NCI-H345 treated with DMSO at 0.1 percent for 48 hours (cell line): ENCODE data around the gene UBAP2.

Source experiments
- DNase-seq: peaks from one replicate; lab custom pipeline; 2025; ENCODE audit not compliant: unreplicated experiment; lab: John Stamatoyannopoulos, UW

The UBAP2 gene

DNA sequence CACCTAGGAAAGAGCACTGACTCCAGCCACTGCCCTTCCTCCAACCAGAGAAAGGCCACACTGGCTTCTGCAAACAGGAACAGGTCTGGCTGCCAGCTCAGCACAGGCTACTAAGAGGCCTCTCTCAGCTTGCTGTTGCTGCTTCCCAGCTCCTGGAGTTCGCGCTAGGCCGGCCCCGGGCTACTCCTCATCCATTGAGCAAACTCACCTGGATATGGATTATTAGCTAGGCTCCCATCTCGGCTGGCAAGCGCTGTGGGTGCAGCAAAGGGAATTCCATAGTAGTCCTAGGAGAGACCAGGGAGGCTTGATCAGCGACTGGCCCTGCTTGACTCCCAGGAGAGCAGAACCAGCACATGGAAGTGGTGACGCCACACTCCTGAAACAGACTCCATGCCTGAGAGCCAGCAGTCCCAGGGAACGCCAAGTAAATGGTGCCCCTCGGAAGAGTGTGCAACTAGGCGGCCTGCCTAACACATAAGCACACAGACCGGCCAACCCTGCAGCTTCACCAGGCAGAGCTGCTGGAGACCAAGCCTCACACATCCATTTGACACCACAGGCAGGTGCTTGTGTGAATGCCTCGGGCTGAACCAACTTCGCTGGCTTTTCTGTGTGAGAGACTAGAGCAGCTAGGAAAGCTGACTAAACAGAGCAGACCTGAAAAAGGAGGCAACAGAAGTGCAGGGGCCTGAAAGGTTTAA, 124.5 kb downstream of the UBAP2 start:
- no peak for DNase-seq

- DNase-seq = no peak
Observed at GRCh38 chr9:33923079-33923478, 125.6 kb downstream of the UBAP2 start.

DNA sequence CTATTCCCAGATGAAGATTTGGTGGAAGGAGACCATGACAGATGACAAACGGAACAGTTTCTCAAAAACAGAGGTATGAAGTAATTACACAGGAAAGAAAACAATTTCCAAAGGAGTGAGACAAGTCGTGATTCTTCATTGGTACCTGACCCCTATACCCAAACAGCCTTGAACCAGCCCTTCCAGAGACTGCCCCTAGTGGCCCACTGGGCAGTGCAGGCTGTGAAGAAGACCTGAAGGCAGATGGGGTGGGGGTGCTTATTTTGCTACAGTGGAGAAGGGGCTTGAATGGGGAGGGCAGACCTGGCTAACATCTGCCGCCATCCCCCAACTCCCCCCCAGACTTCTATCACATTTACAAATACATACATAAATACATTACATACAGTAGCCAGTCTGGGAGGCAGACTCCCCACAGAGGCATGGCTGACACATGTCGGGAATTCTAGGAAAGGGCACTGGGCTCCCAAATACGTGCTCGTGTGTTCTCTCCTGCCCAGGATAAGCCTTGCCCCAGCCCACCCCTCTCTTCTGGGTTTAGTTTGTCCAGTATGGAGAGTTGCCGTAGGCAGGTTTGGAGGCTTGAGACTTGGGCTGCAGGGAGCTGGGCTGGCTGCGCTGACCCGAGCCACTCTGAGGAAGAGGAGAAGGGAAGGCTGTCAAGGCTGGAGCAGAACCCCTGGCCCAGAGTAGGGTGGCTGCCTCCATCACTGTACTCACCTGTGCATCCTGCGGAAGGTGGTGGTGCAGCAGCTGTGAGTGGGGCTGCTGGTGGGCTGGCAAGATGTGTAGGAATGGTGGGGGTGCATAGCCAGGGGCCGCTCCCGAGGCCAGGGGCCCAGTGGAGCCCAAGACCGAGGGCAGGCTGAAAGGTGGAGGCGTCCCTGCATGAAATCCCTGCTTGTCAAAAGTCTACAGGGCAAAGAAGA, 126.5 kb downstream of the UBAP2 start:
- DNase-seq = no peak

- no peak for DNase-seq
Observed at GRCh38 chr9:33919276-33919897, 129.3 kb downstream of the UBAP2 start.

DNA sequence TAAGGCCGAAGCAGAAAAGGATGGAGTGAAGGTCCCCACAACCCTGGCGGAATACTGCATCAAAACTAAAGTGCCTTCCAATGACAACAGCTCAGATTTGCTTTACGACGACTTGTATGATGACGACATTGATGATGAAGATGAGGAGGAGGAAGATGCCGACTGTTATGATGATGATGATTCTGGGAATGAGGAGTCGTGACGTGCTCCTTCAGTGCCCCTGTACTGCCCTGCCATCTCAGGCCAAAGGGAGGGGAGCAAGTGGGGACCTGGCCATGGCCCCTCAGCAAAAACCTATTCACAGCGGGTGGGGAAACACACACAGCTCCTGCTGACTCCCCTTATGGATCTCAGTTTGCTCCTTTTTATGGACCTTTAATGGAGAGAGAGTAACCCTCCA, 131.7 kb downstream of the UBAP2 start:
- no peak for DNase-seq

GRCh38 chr9:33914887-33915628, 133.6 kb downstream of the UBAP2 start:
- no peak for DNase-seq

DNA sequence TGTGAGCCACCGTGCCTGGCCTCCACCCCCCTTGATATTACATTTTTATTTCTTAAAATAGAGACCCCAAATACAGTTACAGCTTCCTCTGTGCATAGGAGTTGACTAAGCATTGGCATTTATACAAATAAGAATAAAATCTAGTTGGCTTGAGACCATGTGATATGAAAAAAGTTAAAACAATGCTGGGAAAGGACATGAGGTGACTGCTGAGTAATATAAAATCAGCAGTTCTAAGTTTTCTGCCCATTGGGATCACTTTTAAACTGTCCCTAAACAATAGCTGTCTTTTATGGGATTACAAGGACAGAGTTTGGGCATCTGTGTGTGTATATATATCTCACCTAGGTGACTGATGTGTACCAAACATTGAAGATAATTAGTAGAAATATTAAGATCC, 135.1 kb downstream of the UBAP2 start:
- DNase-seq = no peak

GRCh38 chr9:33908749-33909148, 139.9 kb downstream of the UBAP2 start:
- no peak for DNase-seq

GRCh38 chr9:33908114-33908513, 140.6 kb downstream of the UBAP2 start:
- no peak for DNase-seq

DNA sequence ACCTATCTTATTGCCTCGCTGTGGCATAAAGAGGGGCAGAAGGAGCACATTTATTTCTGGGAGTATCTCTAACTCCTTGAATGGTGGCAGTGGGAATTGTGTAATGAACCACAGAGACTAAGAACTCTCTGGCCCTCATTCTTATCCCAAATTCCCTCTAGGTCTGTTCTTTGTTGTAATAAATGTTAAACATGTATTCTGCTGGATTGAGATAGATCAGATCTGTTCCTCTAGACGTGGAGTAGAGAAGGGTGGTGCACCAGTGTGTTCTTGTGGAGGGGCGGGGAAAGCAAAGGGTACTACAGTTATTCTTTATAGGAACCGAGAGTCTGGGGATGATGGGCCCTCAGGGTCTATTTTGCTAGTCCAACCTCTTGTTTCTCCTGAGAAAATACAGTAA, 141.3 kb downstream of the UBAP2 start:
- no peak for DNase-seq

- DNase-seq = no peak
Observed at GRCh38 chr9:33906769-33907168, 141.9 kb downstream of the UBAP2 start.

DNA sequence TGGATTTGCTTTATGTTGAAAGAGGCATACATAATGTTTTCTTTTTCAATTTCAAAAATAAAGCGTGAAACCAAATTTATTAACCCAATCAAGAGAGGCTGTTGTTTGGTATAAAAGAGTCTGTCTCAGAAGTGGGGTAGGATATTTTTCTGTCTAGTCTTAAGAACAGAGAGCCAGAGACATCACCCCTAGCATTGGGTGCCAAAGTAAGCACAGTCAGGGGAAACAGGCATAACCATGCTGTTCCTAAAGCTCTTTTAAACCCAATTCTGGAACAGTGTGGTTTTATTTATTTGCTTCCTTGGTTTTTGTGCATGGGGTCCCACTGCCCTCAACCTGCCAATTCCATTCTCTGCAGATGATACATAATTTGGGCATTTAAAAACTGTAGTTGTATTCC, 143.6 kb downstream of the UBAP2 start:
- no peak for DNase-seq

DNA sequence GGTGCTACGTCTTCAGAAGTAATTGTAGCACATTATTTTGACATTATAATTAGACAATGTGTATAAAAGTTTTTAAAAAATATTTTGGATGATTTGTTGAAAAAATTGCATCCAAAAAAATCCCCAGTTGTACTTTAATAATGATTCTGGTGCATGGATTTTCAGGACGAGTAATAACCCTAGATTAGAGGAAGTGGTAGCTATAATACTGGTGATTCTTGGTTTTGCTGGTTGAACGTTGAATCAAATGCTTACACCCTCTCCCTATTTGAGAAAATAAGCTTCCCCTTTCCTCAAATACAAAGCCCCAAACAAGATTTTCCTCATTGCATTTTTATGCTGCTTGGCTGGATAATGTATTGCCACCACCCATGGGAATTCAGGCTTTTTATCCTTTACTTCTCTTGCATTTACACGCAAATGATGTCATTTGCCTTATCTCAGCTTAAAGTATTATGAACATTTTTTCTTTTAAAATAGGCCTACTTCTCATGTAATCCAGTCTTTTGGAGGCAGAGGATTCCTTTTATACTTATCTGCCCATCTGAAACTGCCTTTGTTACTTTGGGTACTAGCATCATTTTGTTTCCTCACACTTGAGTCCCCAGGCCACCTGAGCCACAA, 145.4 kb downstream of the UBAP2 start:
- DNase-seq = no peak

DNA sequence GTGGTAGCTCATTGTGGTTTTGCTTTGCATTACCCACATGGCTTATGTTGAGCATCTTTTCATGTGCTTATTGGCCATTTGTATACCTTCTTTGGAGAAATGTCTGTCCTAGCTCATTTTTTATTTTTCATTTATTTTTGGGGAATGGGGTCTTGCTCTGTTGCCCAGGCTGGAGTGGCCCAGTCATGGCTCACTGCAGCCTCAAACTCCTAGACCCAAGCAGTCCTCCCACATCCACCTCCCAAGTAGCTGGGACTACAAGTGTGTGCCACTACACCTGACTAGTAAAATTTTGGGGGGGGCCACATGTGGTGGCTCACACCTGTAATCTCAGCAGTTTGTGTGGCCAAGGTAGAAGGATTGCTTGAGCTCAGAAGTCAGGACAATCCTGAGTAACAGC, 154.4 kb downstream of the UBAP2 start:
- DNase-seq = no peak

- DNase-seq = no peak
Observed at GRCh38 chr9:33893861-33894260, 154.8 kb downstream of the UBAP2 start.

DNA sequence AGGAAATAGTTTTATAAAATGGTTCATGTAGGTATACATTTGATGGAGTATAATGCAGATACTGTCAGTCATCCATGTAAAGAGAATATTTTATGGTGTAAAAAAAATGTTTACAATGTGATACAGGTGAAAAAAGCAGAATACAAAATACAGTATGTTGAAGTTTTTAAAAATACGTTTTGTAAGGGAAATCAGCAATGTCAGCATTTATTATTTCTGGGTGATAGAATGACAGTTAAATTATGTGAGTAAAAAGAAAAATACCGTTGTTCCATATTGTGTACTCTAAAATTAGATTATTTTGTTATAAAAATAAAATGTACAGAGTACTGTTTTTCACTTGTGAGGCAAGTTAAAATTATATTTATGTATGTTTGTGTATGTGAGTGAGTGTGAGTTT, 162.7 kb downstream of the UBAP2 start:
- no peak for DNase-seq

GRCh38 chr9:33884856-33885701, 163.6 kb downstream of the UBAP2 start:
- peak; percentile 93 for DNase-seq

DNA sequence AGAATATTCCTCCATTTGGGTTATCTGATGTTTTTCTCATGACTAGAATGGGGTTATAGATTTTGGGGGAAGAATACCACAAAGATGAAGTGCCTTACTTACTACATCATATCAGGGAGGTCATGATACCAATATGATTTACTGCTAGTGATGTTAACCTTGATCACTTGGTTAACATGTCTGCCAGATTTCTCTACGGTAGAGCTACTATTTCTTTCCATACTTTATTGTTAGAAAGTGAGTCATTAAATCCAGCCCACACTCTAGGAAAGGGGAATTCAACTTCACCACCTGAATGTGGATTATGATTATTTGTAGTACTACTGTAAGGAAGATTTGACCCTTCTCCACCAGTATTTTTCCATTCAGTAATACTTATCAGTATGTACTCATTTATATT, 167.1 kb downstream of the UBAP2 start:
- DNase-seq = no peak

DNA sequence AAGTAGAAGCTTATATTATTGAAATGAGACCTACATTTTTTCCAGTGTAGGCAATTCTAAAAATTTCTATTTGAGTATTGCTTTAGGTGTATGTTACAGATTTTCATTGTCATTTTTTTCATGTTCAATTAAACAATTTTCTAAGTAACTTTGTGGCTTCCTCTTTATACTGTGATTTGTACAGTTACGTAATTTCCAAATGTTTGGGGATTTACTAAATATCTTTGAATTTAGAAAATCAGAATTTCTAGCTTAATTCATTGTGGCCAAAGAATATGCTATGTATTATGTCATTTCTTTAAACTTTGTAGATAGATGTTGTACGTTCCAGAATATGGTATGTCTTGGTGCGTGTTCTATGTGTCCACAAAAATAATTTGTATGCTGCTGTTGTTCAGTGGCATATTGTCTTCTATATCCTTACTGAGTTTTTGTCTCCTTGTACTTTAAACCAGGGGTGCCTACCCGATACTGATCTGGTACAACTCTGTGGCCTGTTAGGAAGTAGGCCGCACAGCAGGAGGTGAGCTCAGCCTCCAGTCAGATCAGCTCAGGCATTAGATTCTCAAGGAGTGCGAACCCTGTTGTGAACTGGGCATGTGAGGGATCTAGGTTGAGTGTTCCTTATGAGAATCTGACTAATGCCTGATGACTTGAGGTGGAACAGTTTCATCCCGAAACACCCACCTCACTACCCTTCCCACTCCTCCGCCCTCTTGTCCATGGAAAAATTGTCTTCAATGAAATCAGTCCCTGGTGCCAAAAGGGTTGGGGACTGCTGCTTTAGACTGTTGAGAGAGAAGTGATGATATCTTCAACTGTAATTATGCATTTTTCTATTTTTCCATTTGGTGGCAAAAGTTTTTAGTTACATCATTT, 168.2 kb downstream of the UBAP2 start:
- no peak for DNase-seq
